GM19099 (cell line): ENCODE measurements around the gene NOLC1.

ENCODE experiments used
- POLR2A ChIP-seq: IDR thresholded peaks from 3 replicates; pipeline ENCODE4 v1.6.1; 2011; ENCODE audit warnings: low read depth; ENCODE audit not compliant: insufficient read length; ENCODE audit errors: extremely low read depth

The NOLC1 gene

GRCh38 chr10:102163342-102163989 is 11.3 kb downstream of the NOLC1 start:
- no peak for TF ChIP-seq POLR2A

GRCh38 chr10:102167861-102168260 is 15.7 kb downstream of the NOLC1 start:
- TF ChIP-seq POLR2A, result no peak

GRCh38 chr10:102170602-102171001 is 18.4 kb downstream of the NOLC1 start:
- TF ChIP-seq POLR2A, result no peak

GRCh38 chr10:102172288-102172687 is 20.1 kb downstream of the NOLC1 start:
- TF ChIP-seq POLR2A, result no peak

- no peak for TF ChIP-seq POLR2A
Measured at GRCh38 chr10:102175415-102175814, 23.2 kb downstream of the NOLC1 start.

- no peak for TF ChIP-seq POLR2A
Measured at GRCh38 chr10:102184606-102185005, 32.4 kb downstream of the NOLC1 start.

- no peak for TF ChIP-seq POLR2A
Measured at GRCh38 chr10:102185272-102185671, 33.1 kb downstream of the NOLC1 start.

- no peak for TF ChIP-seq POLR2A
Measured at GRCh38 chr10:102185811-102186527, 33.8 kb downstream of the NOLC1 start.

- no peak for TF ChIP-seq POLR2A
Measured at GRCh38 chr10:102188298-102188940, 36.2 kb downstream of the NOLC1 start.

GRCh38 chr10:102191956-102192355 is 39.8 kb downstream of the NOLC1 start:
- no peak for TF ChIP-seq POLR2A

GRCh38 chr10:102195296-102195870 is 43.2 kb downstream of the NOLC1 start:
- TF ChIP-seq POLR2A, result no peak

- TF ChIP-seq POLR2A, result no peak
Measured at GRCh38 chr10:102196893-102197292, 44.7 kb downstream of the NOLC1 start.

GRCh38 chr10:102198027-102198426 is 45.8 kb downstream of the NOLC1 start:
- TF ChIP-seq POLR2A, result no peak

GRCh38 chr10:102200751-102201640 is 48.8 kb downstream of the NOLC1 start:
- no peak for TF ChIP-seq POLR2A

GRCh38 chr10:102202386-102202785 is 50.2 kb downstream of the NOLC1 start:
- TF ChIP-seq POLR2A, result no peak

- no peak for TF ChIP-seq POLR2A
Measured at GRCh38 chr10:102208311-102209035, 56.3 kb downstream of the NOLC1 start.
